Activated CD4-positive, alpha-beta T cell treated with anti-CD3 and anti-CD28 coated beads, Interleukin-2, Interleukin-6, amounts not matched to agents 100 ng/mL and 50 ng/mL, durations not matched to agents 16 hours and 8 hours (primary cell): ENCODE data around the gene KRTAP10-7.
A peak's percentile ranks its signal among the peaks of the same experiment; 100 is the strongest.
"Not testable (repeated sequence)": the region's sequence is repeated elsewhere in the genome, so short reads cannot be mapped to it uniquely, and the experiment has no call there.

Source experiments
- DNase-seq: peaks from one replicate; pipeline ENCODE4 v3.0.0-alpha.2; 2020

The KRTAP10-7 gene

DNA sequence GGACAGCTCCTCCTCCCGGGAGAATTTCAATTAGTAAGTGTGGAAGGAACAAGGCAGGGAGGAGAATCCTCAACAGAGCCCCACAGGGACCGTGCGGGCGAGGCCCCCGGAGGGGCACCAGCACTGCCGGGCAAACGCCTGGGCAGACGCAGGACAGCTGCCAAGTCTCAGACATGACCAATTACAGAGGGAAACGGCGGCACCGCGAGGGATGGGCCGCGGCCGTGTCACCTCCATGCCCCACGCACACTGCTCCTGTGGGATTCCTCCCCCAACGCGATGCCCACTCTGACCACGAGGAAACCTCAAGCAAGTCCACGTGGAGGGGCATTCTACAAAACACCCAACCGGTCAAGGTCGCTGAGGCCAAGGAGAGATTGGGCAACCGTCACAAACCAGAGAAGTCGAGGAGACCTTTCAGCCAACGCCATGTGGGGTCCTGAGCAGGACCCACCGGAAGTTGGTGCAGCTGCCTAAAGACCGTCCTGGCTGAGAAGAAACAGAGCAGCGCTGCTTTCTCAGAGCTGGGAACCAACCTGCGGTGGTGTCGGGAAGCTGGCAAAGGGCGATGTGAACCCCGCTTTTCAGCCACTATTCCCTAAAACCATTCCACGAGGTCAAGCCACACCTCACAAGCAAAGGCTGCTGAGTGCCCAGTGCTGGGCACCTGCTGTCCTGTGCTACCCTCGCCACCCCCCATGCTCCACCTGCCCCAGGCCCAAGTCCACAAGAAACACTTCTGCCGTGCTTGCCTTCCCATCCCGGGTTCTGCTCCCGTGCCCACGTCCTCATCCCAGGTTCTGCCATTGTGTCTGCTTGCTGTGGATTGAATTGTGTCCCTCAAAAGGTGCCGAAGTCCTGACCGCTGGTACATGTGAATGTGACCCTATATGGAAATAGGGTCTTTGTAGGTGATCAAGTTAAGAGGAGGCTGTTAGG lies 28.3 kb upstream of the KRTAP10-7 start:
- DNase-seq = no peak

GRCh38 chr21:44572959-44573583 lies 27.3 kb upstream of the KRTAP10-7 start:
- no peak for DNase-seq

DNA sequence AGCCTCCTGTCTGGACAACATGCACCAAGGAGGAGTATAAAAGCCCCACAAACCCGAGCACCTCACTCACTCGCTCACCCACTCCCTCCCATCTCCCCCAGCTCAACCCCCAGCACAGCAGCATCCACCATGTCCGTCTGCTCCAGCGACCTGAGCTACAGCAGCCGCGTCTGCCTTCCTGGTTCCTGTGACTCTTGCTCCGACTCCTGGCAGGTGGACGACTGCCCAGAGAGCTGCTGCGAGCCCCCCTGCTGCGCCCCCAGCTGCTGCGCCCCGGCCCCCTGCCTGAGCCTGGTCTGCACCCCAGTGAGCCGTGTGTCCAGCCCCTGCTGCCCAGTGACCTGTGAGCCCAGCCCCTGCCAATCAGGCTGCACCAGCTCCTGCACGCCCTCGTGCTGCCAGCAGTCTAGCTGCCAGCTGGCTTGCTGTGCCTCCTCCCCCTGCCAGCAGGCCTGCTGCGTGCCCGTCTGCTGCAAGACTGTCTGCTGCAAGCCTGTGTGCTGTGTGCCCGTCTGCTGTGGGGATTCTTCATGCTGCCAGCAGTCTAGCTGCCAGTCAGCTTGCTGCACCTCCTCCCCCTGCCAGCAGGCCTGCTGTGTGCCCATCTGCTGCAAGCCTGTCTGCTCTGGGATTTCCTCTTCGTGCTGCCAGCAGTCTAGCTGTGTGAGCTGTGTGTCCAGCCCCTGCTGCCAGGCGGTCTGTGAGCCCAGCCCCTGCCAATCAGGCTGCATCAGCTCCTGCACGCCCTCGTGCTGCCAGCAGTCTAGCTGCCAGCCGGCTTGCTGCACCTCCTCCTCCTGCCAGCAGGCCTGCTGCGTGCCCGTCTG lies 26.6 kb upstream of the KRTAP10-7 start, which contains the start of gene KRTAP10-4:
KRTAP10-4 (plus strand) TSS at position 100 of the 827 bp plus-strand sequence; CDS start at position 130, 30 bp downstream.
- DNase-seq = not testable (repeated sequence)

DNA sequence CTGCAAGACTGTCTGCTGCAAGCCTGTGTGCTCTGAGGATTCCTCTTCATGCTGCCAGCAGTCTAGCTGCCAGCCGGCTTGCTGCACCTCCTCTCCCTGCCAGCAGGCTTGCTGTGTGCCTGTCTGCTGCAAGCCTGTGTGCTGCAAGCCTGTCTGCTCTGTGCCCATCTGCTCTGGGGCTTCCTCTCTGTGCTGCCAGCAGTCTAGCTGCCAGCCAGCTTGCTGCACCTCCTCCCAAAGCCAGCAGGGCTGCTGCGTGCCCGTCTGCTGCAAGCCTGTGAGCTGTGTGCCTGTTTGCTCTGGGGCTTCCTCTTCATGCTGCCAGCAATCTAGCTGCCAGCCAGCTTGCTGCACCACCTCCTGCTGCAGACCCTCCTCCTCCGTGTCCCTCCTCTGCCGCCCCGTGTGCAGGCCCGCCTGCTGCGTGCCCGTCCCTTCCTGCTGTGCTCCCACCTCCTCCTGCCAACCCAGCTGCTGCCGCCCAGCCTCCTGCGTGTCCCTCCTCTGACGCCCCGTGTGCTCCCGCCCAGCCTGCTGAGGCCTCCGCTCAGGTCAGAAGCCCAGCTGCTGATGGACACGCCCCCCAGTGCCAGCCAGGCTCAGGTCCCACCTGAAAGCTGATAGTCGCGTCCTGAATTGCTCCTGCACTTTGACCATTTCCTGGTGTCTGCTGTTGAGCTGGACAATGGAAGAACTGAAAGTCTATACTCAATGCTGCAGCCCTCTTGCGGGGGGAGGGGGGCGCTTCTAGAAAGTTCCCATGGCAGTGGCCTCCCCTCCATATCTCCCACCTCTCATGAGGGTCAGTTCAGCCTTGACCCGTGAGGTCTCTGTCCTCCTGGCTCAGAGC lies 25.7 kb upstream of the KRTAP10-7 start:
- no peak for DNase-seq

GRCh38 chr21:44575307-44576024 lies 24.9 kb upstream of the KRTAP10-7 start:
- DNase-seq = no peak

DNA sequence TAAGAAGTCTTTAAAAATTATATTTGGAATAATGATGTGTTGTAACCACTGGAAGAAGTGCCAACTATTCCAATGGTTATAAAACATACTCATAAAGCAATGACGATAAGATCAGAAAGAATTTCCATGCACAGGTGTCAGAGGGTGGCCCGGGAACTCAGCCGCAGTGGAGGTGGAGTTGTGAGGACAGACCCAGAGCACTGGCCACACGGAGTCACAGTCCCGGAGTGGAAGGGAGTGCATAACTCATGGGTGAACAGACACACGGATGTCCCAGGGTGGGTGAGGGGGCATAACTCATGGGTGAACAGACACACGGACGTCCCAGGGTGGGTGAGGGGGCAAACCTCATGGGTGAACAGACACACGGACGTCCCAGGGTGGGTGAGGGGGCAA lies 24.4 kb upstream of the KRTAP10-7 start:
- no peak for DNase-seq

GRCh38 chr21:44578371-44579055 lies 21.9 kb upstream of the KRTAP10-7 start:
- DNase-seq = no peak

DNA sequence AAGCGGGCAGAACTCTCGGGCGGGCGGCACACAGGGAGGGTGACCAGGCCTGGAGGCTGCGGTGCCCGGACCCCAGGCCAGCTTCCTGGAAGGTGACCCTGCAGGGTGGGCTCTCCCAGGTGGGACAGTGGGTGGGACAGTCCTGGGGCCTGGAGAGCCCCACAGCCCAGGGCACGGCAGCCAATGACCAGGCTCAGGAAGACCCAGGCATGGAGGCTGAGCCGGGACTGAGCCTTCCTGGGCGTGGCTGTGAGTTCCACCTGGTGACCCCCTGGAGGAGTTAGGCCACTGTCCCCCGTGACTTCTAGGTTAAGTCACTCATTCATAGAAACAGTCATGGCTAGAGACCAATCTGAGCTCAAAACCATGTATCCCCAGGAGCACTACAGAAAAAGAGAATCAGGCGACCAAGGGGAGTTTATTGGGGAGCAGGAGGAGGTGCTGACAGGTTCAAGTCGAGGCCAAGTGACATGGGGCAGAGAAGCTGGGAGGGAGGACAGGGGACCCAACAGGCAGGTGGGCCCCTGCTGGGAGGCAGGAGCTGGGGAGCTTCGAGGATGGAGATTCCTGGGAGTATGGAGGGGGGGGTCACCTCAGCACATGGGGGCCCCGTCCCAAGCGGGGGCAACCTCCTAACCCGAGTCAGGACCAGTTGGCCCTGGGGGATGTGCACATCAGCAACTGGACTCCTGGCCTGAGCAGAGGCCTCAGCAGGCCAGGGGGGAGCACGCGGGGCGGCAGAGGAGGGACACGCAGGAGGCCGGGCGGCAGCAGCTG lies 21.2 kb upstream of the KRTAP10-7 start:
- DNase-seq = no peak

DNA sequence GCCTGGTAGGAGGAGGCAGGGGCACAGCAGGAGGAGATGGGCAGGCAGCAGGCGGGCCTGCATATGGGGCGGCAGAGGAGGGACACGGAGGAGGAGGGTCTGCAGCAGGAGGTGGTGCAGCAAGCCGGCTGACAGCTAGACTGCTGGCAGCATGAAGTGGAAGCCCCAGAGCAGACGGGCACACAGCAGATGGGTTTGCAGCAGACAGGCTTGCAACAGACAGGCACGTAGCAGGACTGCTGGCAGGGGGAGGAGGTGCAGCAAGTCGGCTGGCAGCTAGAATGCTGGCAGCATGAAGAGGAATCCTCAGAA lies 20.6 kb upstream of the KRTAP10-7 start:
- no peak for DNase-seq

GRCh38 chr21:44580231-44580821 lies 20.1 kb upstream of the KRTAP10-7 start, which contains the start of gene KRTAP10-5:
KRTAP10-5 (minus strand) TSS chr21:44580604; CDS start chr21:44580578, 26 bp downstream.
- not testable (repeated sequence) for DNase-seq

GRCh38 chr21:44581158-44581557 lies 19.2 kb upstream of the KRTAP10-7 start:
- DNase-seq = no peak

DNA sequence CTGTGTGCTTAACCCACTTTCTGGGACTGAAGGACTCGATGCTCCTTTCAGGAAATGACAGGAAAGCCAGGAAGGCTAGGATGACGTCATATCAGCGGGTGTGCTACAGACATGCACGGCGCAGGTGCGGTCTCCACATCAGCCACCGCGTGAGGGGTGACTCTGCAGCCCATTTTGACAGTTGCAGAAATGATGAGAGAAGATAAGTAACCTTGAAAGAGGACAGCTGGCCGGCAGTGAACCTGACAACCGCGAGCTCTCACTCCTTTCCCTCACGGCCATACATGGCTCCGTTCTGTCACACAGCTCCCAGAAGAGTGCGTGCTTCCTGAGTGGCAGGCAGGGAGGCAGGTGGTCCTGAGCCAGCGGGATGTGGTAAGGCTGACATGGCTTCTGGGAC lies 18.3 kb upstream of the KRTAP10-7 start:
- DNase-seq = no peak

- DNase-seq = no peak
These were observed 17.2 kb upstream of the KRTAP10-7 start for GRCh38 chr21:44583089-44583799.

GRCh38 chr21:44583800-44584147 lies 16.6 kb upstream of the KRTAP10-7 start:
- DNase-seq = peak; percentile 48

DNA sequence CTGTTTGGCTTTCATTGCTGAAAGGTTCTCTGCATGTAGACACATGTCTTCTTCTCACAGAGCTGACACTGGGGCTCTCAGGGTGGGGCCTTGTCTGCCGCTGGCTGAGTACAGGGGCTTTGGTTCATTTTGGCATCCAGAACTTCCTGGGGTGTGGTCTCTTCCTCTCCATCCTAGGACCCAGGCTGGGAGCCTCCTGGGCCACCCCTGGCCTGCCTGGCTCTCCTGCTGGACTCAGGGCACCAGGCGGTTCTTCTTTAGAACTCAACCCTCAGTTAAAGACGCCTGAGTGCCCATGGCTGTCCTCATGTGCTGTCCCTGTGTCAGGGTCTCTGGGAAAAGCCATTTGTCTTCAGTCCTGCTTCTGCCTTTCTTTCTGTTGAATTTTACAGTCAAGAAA lies 14.5 kb upstream of the KRTAP10-7 start:
- no peak for DNase-seq

GRCh38 chr21:44589094-44589493 lies 11.3 kb upstream of the KRTAP10-7 start:
- no peak for DNase-seq

- DNase-seq = no peak
These were observed 10.7 kb upstream of the KRTAP10-7 start for GRCh38 chr21:44589586-44590305.

- DNase-seq = no peak
These were observed 10.1 kb upstream of the KRTAP10-7 start for GRCh38 chr21:44590311-44590721.
